Astrocyte (in vitro differentiated cells and primary cell): Measurements from ENCODE around the gene SAMHD1. TPM values are rescaled to one million over a fixed set of nuclear protein-coding genes. Genes with fewer than 3 reads are reported as not detected.

Source experiments
- DNase-seq: peaks from one replicate; pipeline ENCODE4 v3.0.0-alpha.2; 2010; ENCODE audit warnings: low read depth
- FAIRE-seq: peaks from 2 replicates; lab custom pipeline; 2011; peaks lifted over from hg19 to GRCh38; lab: Jason Lieb, UNC
- H2AFZ ChIP-seq: 2 replicates; pipeline ENCODE4 v1.6.0; 2012; ENCODE audit warnings: low read depth, low read length, inconsistent platforms
- H3K27ac ChIP-seq: 2 replicates; pipeline ENCODE4 v1.5.1; 2011; ENCODE audit warnings: low read depth, low read length, inconsistent platforms
- H3K27me3 ChIP-seq: 2 replicates; pipeline ENCODE4 v1.6.0; 2011; ENCODE audit warnings: low read length, inconsistent platforms; ENCODE audit not compliant: insufficient read depth
- H3K36me3 ChIP-seq: 2 replicates; pipeline ENCODE4 v1.5.1; 2011; ENCODE audit warnings: low read length, inconsistent platforms; ENCODE audit not compliant: insufficient read depth
- H3K4me1 ChIP-seq: 2 replicates; pipeline ENCODE4 v1.5.1; 2011; ENCODE audit warnings: low read length, inconsistent platforms; ENCODE audit not compliant: insufficient read depth
- H3K4me2 ChIP-seq: 2 replicates; pipeline ENCODE4 v1.6.0; 2012; ENCODE audit warnings: low read length, inconsistent platforms
- H3K4me3 ChIP-seq: 2 replicates; pipeline ENCODE4 v1.5.1; 2011; ENCODE audit warnings: low read depth, mild to moderate bottlenecking, low read length, inconsistent platforms; ENCODE audit not compliant: insufficient read depth
- H3K79me2 ChIP-seq: 2 replicates; pipeline ENCODE4 v1.6.0; 2012; ENCODE audit warnings: mild to moderate bottlenecking, low read length, inconsistent platforms; ENCODE audit not compliant: insufficient read depth
- H3K9ac ChIP-seq: 2 replicates; pipeline ENCODE4 v1.6.0; 2012; ENCODE audit warnings: mild to moderate bottlenecking, low read length, inconsistent platforms
- H3K9me3 ChIP-seq: 2 replicates; pipeline ENCODE4 v1.5.1; 2012; ENCODE audit warnings: low read depth, mild to moderate bottlenecking, low read length, inconsistent platforms; ENCODE audit not compliant: insufficient read depth
- H4K20me1 ChIP-seq: 2 replicates; pipeline ENCODE4 v1.6.0; 2012; ENCODE audit warnings: low read length, inconsistent platforms; ENCODE audit not compliant: insufficient read depth
- H3K27ac Mint-ChIP-seq: one replicate; pipeline ENCODE4 v1.8.0; 2021; ENCODE audit warnings: mild to moderate bottlenecking, mixed read lengths; ENCODE audit not compliant: unreplicated experiment
- H3K27me3 Mint-ChIP-seq: one replicate; pipeline ENCODE4 v1.8.0; 2021; ENCODE audit warnings: low read depth, mixed read lengths; ENCODE audit not compliant: unreplicated experiment
- H3K36me3 Mint-ChIP-seq: one replicate; pipeline ENCODE4 v1.8.0; 2021; ENCODE audit warnings: low read depth, mixed read lengths; ENCODE audit not compliant: unreplicated experiment
- H3K4me1 Mint-ChIP-seq: one replicate; pipeline ENCODE4 v1.8.0; 2021; ENCODE audit warnings: low read depth, mixed read lengths; ENCODE audit not compliant: unreplicated experiment
- H3K4me3 Mint-ChIP-seq: one replicate; pipeline ENCODE4 v1.8.0; 2021; ENCODE audit warnings: mild to moderate bottlenecking, moderate library complexity, mixed read lengths; ENCODE audit not compliant: unreplicated experiment
- H3K9me3 Mint-ChIP-seq: one replicate; pipeline ENCODE4 v1.8.0; 2021; ENCODE audit warnings: mild to moderate bottlenecking, mixed read lengths; ENCODE audit not compliant: unreplicated experiment
- EZH2 ChIP-seq: IDR thresholded peaks from 2 replicates; pipeline ENCODE4 v1.6.1; 2012; ENCODE audit warnings: mild to moderate bottlenecking, low read length, inconsistent platforms; ENCODE audit not compliant: insufficient read depth
- total RNA-seq: library from RNA; stranded (reverse); gene quantifications from 2 replicates; pipeline ENCODE4 v1.2.1, GENCODE V29; 2021
- TF ChIP-seq, protein P1 (sequence below): IDR thresholded peaks from 2 replicates; pipeline ENCODE4 v1.5.1; 2011; ENCODE audit warnings: low read depth, mild to moderate bottlenecking, inconsistent platforms, low read length, moderate library complexity; ENCODE audit not compliant: insufficient read depth

Gene SAMHD1
- total RNA-seq, 1 donor from 2014 or later: 99.7 TPM

DNA sequence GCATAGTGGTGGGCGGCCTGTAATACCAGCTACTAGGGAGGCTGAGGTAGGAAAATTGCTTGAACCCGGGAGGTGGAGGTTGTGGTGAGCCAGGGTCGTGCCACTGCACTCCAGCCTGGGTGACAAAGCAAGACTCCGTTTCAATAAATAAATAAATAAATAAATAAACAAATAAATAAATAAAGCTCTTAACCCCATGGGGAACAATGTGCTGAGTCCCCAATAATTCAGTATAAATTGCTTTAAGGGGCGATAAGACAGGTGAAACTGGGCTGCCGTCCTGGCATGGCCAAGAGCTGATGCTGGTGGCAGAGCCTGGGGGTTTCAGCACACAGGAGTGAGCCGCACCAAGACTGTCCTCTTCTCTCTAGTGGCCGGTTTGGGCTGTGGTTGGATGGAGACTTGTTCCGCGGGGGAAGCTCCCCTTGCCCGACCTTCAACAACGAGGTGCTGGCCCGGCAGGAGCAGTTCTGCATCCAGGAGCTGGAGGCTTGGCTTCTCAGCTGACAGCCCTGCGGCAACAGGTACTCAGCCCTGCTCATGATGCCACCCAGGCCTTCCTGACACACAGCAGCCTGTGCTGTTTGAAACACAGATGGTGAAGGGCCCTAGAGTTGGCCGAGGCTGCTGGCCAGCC, 62.5 kb downstream of the SAMHD1 start:
- Histone ChIP-seq H2AFZ (no peak overlapping the region), H3K79me2 (no peaks in the 10 kb centered on the region), H3K27me3 (no peaks in the 10 kb centered on the region), H3K4me2 (no peak overlapping the region), H3K9ac (no peak overlapping the region), H3K27ac (no peak overlapping the region), H3K36me3 (no peaks in the 10 kb centered on the region), H3K4me3 (no peak overlapping the region), H3K4me1 (no peaks in the 10 kb centered on the region), H3K9me3 (no peaks in the 10 kb centered on the region), H4K20me1 (no peaks in the 10 kb centered on the region)
- Mint-ChIP-seq H3K27ac (no peak overlapping the region), H3K4me3 (no peak overlapping the region), H3K36me3 (peaks cover 16% of the 10 kb centered on the region), H3K9me3 (no peaks in the 10 kb centered on the region), H3K4me1 (peaks cover 7% of the 10 kb centered on the region), H3K27me3 (no peaks in the 10 kb centered on the region)
- DNase-seq (no peak), FAIRE-seq (no peak)
- TF ChIP-seq, protein P1, sequence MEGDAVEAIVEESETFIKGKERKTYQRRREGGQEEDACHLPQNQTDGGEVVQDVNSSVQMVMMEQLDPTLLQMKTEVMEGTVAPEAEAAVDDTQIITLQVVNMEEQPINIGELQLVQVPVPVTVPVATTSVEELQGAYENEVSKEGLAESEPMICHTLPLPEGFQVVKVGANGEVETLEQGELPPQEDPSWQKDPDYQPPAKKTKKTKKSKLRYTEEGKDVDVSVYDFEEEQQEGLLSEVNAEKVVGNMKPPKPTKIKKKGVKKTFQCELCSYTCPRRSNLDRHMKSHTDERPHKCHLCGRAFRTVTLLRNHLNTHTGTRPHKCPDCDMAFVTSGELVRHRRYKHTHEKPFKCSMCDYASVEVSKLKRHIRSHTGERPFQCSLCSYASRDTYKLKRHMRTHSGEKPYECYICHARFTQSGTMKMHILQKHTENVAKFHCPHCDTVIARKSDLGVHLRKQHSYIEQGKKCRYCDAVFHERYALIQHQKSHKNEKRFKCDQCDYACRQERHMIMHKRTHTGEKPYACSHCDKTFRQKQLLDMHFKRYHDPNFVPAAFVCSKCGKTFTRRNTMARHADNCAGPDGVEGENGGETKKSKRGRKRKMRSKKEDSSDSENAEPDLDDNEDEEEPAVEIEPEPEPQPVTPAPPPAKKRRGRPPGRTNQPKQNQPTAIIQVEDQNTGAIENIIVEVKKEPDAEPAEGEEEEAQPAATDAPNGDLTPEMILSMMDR: no peak
- no peak for TF ChIP-seq EZH2

DNA sequence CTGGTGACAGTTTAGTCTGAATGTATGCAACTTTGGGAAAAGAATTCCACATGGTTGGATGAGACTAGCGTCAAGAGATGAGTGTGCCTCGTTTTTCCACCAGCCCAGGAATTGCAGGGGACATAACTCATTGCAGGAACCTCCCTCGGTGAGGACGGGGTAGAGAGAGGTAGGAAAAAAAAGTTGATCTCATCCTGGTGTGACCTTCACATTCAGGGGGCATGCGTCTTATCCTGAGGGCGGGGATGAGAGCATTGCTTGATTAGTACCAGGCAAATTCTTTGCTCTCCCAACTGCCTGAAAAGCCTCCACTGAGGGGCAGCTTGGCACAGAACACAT, 63.8 kb downstream of the SAMHD1 start:
- Histone ChIP-seq H3K27me3 (no peaks in the 10 kb centered on the region), H3K27ac (no peak overlapping the region), H4K20me1 (no peaks in the 10 kb centered on the region), H3K4me1 (no peaks in the 10 kb centered on the region), H3K4me2 (peak overlapping the region; percentile 64), H2AFZ (peak overlapping the region; percentile 28), H3K36me3 (no peaks in the 10 kb centered on the region), H3K4me3 (no peak overlapping the region), H3K9ac (no peak overlapping the region), H3K79me2 (no peaks in the 10 kb centered on the region), H3K9me3 (no peaks in the 10 kb centered on the region)
- DNase-seq (no peak), FAIRE-seq (no peak)
- H3K9me3 Mint-ChIP-seq: no peaks in the 10 kb centered on the region
- H3K4me1 Mint-ChIP-seq: peaks cover 7% of the 10 kb centered on the region
- H3K4me3 Mint-ChIP-seq: no peak overlapping the region
- TF ChIP-seq, protein P1: no peak
- no peak for TF ChIP-seq EZH2
- peaks cover 4% of the 10 kb centered on the region for H3K27me3 Mint-ChIP-seq
- peaks cover 12% of the 10 kb centered on the region for H3K36me3 Mint-ChIP-seq
- H3K27ac Mint-ChIP-seq: peak overlapping the region; percentile 34

DNA sequence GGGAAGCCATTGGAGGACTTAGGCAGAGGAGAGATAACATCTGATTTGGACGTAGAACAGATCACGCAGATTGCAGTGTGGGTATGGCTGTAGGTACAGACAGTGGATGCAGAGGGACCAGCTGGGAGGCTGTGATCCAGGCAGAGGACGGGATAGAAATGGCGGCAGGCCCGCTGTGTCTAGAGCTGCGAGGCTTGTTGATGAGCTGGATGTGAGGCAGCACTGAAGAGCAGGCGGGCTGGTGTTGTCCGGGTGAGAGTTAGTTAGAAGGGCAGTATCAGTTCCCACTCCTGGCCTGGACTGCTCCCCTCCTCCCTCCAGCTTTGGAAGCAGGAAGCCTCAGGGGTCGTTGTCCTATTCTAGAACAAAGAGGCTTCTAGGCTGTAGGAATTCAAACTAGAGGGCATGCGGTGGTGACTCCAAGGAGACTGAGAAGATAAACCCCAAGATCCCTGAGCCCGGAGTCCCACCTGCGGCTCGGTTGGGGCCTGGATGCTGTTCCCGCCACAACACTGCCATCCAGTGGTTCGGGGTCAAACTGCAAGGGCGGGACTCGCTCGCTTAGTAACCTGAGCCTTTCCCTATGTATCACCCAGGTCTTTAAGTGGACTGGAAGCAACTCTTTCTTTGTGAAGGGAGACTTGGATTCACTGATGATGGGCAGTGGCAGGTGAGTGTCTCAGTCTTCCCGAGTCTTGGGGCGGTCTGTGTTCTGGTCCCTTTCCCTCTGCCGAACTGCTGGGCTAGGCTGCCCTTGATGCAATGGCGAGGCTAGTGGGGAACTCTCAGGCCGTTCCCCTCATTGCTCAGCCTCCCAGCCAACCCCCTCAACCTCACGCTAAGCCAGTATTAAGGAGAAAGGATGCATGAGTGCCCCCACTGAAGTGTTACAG, 64.4 kb downstream of the SAMHD1 start:
- no peaks in the 10 kb centered on the region for H4K20me1 ChIP-seq
- peak overlapping the region; percentile 64 for H3K4me2 ChIP-seq
- H3K27ac ChIP-seq: no peak overlapping the region
- H3K4me3 ChIP-seq: no peak overlapping the region
- no peaks in the 10 kb centered on the region for H3K27me3 ChIP-seq
- peaks cover 7% of the 10 kb centered on the region for H3K27me3 Mint-ChIP-seq
- peaks cover 9% of the 10 kb centered on the region for H3K36me3 Mint-ChIP-seq
- H3K4me3 Mint-ChIP-seq: no peak overlapping the region
- no peak for TF ChIP-seq EZH2
- TF ChIP-seq, protein P1: peak; percentile 94
- peak; percentile 42 for DNase-seq
- no peaks in the 10 kb centered on the region for H3K79me2 ChIP-seq
- no peaks in the 10 kb centered on the region for H3K9me3 Mint-ChIP-seq
- H3K9me3 ChIP-seq: no peaks in the 10 kb centered on the region
- FAIRE-seq: no peak
- no peaks in the 10 kb centered on the region for H3K36me3 ChIP-seq
- peak overlapping the region; percentile 76 for H2AFZ ChIP-seq
- no peaks in the 10 kb centered on the region for H3K4me1 ChIP-seq
- no peak overlapping the region for H3K9ac ChIP-seq
- peaks cover 7% of the 10 kb centered on the region for H3K4me1 Mint-ChIP-seq
- peak overlapping the region; percentile 20 for H3K27ac Mint-ChIP-seq
